Measurements from ENCODE around the gene WDR5.

DNA sequence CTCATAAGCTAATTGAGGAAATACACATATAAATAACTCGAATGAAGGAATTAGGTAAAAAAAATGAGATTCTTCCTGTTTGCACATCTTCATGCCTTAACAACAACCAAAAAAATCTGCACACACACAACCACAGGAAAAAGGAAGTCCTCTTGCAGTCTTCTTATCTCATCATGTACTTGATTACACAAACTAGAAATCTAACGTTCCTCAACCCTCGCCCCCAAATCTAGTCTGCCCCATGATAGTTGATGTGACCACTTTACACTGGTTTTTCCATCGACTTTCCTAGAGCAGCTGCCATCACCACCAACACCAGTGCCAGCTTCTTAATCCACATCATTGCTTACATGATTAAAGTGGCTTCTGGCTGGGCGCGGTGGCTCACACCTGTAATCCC lies 59.7 kb downstream of the WDR5 start:
- no peak for TF ChIP-seq EZH2phosphoT487 (IDR thresholded peaks at IDR 0.05; ENCODE audit: borderline replicate concordance, low read length)
- TF ChIP-seq, protein P1, sequence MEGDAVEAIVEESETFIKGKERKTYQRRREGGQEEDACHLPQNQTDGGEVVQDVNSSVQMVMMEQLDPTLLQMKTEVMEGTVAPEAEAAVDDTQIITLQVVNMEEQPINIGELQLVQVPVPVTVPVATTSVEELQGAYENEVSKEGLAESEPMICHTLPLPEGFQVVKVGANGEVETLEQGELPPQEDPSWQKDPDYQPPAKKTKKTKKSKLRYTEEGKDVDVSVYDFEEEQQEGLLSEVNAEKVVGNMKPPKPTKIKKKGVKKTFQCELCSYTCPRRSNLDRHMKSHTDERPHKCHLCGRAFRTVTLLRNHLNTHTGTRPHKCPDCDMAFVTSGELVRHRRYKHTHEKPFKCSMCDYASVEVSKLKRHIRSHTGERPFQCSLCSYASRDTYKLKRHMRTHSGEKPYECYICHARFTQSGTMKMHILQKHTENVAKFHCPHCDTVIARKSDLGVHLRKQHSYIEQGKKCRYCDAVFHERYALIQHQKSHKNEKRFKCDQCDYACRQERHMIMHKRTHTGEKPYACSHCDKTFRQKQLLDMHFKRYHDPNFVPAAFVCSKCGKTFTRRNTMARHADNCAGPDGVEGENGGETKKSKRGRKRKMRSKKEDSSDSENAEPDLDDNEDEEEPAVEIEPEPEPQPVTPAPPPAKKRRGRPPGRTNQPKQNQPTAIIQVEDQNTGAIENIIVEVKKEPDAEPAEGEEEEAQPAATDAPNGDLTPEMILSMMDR (conservative IDR thresholded peaks at IDR 0.05; ENCODE audit: low read depth, low read length): no peak
- no peak for TF ChIP-seq EZH2 (IDR thresholded peaks at IDR 0.05; ENCODE audit: low read length, unreplicated experiment)
